Ishikawa (cell line): Measurements from ENCODE around the gene PGM1.

ENCODE experiments used
- CEBPB ChIP-seq: IDR thresholded peaks from 2 replicates; pipeline ENCODE4 v1.6.1; 2012
- CREB1 ChIP-seq: IDR thresholded peaks from 2 replicates; pipeline ENCODE4 v1.6.1; 2012; ENCODE audit warnings: low read depth
- EGR1 ChIP-seq: IDR thresholded peaks from 2 replicates; pipeline ENCODE4 v1.6.1; 2012
- EP300 ChIP-seq: IDR thresholded peaks from 2 replicates; pipeline ENCODE4 v1.6.1; 2012; ENCODE audit warnings: borderline replicate concordance
- FOXM1 ChIP-seq: IDR thresholded peaks from 2 replicates; pipeline ENCODE4 v1.6.1; 2012; ENCODE audit warnings: low read depth, borderline replicate concordance
- MAX ChIP-seq: IDR thresholded peaks from 2 replicates; pipeline ENCODE4 v1.6.1; 2012
- NFIC ChIP-seq: IDR thresholded peaks from 2 replicates; pipeline ENCODE4 v1.6.1; 2012
- RAD21 ChIP-seq: IDR thresholded peaks from 2 replicates; pipeline ENCODE4 v1.6.1; 2012; ENCODE audit warnings: low read depth
- REST ChIP-seq: IDR thresholded peaks from 2 replicates; pipeline ENCODE4 v1.6.1; 2012; ENCODE audit warnings: low read depth, mild to moderate bottlenecking
- TAF1 ChIP-seq: IDR thresholded peaks from 2 replicates; pipeline ENCODE4 v1.6.1; 2012; ENCODE audit warnings: low read depth, mild to moderate bottlenecking
- TCF12 ChIP-seq: IDR thresholded peaks from 2 replicates; pipeline ENCODE4 v1.6.1; 2012; ENCODE audit warnings: low read depth
- TEAD4 ChIP-seq: IDR thresholded peaks from 2 replicates; pipeline ENCODE4 v1.6.1; 2012
- YY1 ChIP-seq: IDR thresholded peaks from 2 replicates; pipeline ENCODE4 v1.6.1; 2012; ENCODE audit warnings: low read depth
- ZBTB7A ChIP-seq: IDR thresholded peaks from 2 replicates; pipeline ENCODE4 v1.6.1; 2012; ENCODE audit warnings: low read depth
- TF ChIP-seq, protein P1 (sequence below): IDR thresholded peaks from 2 replicates; pipeline ENCODE4 v1.6.1; 2012

Gene PGM1

GRCh38 chr1:63703701-63704107 is 110.5 kb downstream of the PGM1 start:
- no peak for TF ChIP-seq TEAD4
- no peak for TF ChIP-seq CEBPB
- TF ChIP-seq, protein P1, sequence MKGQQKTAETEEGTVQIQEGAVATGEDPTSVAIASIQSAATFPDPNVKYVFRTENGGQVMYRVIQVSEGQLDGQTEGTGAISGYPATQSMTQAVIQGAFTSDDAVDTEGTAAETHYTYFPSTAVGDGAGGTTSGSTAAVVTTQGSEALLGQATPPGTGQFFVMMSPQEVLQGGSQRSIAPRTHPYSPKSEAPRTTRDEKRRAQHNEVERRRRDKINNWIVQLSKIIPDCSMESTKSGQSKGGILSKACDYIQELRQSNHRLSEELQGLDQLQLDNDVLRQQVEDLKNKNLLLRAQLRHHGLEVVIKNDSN: no peak
- TF ChIP-seq EGR1: no peak
- TF ChIP-seq RAD21: no peak
- TF ChIP-seq TAF1: no peak
- TF ChIP-seq MAX: no peak
- no peak for TF ChIP-seq TCF12

DNA sequence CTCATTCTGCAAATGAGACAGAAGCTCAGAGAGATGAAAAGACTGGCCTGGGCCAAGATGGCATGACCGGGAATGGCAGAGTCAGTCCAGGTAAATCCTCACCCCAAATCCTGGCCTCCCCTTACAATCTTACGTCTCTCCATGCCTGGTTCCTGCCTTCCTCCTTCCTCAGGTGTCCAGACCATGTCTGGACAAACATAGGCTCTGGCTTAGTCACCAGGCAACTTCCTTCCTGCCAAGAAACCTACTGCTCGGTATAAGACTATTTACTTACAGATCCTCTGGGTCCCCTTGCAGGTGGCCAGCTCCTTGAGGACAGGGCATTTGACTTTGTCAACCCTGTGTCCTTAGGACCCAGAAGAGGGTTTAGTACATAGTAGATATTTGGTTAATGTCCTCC is 111.2 kb downstream of the PGM1 start:
- TF ChIP-seq NFIC (no peak), TCF12 (no peak), EGR1 (no peak), CEBPB (no peak), TAF1 (no peak)

- no peak for TF ChIP-seq TEAD4
- TF ChIP-seq ZBTB7A: no peak
- no peak for TF ChIP-seq MAX
- no peak for TF ChIP-seq EGR1
- TF ChIP-seq CREB1: no peak
- TF ChIP-seq REST: no peak
- no peak for TF ChIP-seq FOXM1
- no peak for TF ChIP-seq TAF1
- no peak for TF ChIP-seq CEBPB
- TF ChIP-seq, protein P1: no peak
- no peak for TF ChIP-seq TCF12
- no peak for TF ChIP-seq YY1
- TF ChIP-seq RAD21: no peak
- no peak for TF ChIP-seq EP300
- no peak for TF ChIP-seq NFIC
These were observed 111.9 kb downstream of the PGM1 start for GRCh38 chr1:63705078-63705477.

- TF ChIP-seq EGR1: no peak
- TF ChIP-seq EP300: no peak
- TF ChIP-seq YY1: no peak
- TF ChIP-seq TEAD4: no peak
- TF ChIP-seq CREB1: no peak
- TF ChIP-seq NFIC: no peak
- no peak for TF ChIP-seq ZBTB7A
- no peak for TF ChIP-seq RAD21
These were observed 116.1 kb downstream of the PGM1 start for GRCh38 chr1:63709267-63709828.
